Measurements from ENCODE around the gene TRAK2. TPM values are rescaled to one million over a fixed set of nuclear protein-coding genes. Genes with fewer than 3 reads are reported as not detected.
A peak's percentile ranks its signal among the peaks of the same experiment; 100 is the strongest.
"Not testable (repeated sequence)": the region's sequence is repeated elsewhere in the genome, so short reads cannot be mapped to it uniquely, and the experiment has no call there.

The TRAK2 gene
- total RNA-seq, 1 donor from 2014 or later = 11.2 TPM

GRCh38 chr2:201432038-201432620 lies 19.1 kb downstream of the TRAK2 start:
- DNase-seq (ENCODE audit: low read depth) = no peak
- no peak overlapping the region for H3K4me3 ChIP-seq (ENCODE audit: low read depth, low read length)
- no peak for TF ChIP-seq CTCF (conservative IDR thresholded peaks at IDR 0.05; ENCODE audit: low read depth, low read length)

DNA sequence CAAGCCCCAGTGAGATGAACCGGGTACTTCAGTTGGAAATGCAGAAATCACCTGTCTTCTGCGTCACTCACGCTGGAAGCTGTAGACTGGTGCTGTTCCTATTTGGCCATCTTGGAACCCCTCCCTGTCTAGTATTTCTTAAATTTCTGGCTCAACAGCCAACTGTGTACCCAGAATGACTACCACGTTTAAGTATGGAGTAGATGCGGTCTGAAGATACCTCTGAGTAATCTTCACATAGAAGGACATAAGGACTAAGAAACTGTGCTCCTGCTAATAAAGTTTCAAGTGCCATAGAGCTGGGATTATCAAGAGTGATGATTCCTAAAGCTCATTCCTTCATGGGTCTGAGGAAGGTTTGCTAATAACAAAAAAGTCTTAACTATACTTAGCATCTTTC lies 20.4 kb downstream of the TRAK2 start:
- no peak overlapping the region for H3K4me3 ChIP-seq (ENCODE audit: low read depth, low read length)
- no peak for DNase-seq (ENCODE audit: low read depth)
- TF ChIP-seq CTCF (conservative IDR thresholded peaks at IDR 0.05; ENCODE audit: low read depth, low read length) = no peak

- not testable (repeated sequence) for DNase-seq (ENCODE audit: low read depth); H3K4me3 ChIP-seq (ENCODE audit: low read depth, low read length)
These were observed 20.9 kb downstream of the TRAK2 start for GRCh38 chr2:201430322-201430721.

DNA sequence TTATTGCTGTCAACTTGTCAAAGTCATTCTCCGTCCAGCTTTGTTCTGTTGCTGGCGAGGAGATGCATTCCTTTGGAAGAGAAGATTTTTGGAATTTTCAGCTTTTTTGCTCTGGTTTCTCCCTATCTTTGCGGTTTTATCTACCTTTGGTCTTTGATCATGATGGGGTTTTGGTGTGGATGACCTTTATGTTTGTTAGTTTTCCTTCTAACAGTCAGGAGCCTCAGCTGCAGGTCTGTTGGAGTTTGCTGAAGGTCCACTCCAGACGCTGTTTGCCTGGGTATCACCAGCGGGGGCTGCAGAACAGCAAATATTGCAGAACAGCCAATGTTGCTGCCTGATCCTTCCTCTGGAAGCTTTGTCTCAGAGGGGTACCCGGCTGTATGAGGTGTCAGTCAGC lies 21.4 kb downstream of the TRAK2 start:
- not testable (repeated sequence) for H3K4me3 ChIP-seq (ENCODE audit: low read depth, low read length); DNase-seq (ENCODE audit: low read depth)

GRCh38 chr2:201428366-201428765 lies 22.9 kb downstream of the TRAK2 start:
- not testable (repeated sequence) for DNase-seq (ENCODE audit: low read depth); H3K4me3 ChIP-seq (ENCODE audit: low read depth, low read length)

- no peak for TF ChIP-seq CTCF (conservative IDR thresholded peaks at IDR 0.05; ENCODE audit: low read depth, low read length)
- no peak overlapping the region for H3K4me3 ChIP-seq (ENCODE audit: low read depth, low read length)
- no peak for DNase-seq (ENCODE audit: low read depth)
These were observed 25.3 kb downstream of the TRAK2 start for GRCh38 chr2:201425952-201426351.

GRCh38 chr2:201420442-201421113 lies 30.7 kb downstream of the TRAK2 start:
- H3K4me3 ChIP-seq (ENCODE audit: low read depth, low read length) = no peak overlapping the region
- no peak for TF ChIP-seq CTCF (conservative IDR thresholded peaks at IDR 0.05; ENCODE audit: low read depth, low read length)
- DNase-seq (ENCODE audit: low read depth) = peak; percentile 83

DNA sequence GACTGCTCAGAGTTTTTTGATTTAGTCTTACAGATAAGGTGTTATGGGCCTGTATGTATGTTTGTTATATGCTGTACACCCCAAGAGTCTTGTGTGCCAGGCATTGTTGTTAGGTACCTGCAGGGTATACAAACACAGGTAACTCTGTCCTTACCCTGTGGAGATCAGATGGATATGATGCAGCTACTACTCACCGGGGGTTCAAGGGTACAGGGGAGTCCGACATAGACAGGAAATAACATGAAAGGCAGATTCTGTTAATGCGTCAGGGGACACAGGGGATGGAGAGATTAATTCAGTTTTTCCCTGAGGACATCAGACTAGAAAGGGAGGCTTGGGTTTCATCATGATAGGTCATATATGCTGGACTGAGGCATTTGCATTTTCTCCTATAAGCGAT lies 31.3 kb downstream of the TRAK2 start:
- no peak overlapping the region for H3K4me3 ChIP-seq (ENCODE audit: low read depth, low read length)
- TF ChIP-seq CTCF (conservative IDR thresholded peaks at IDR 0.05; ENCODE audit: low read depth, low read length) = no peak
- no peak for DNase-seq (ENCODE audit: low read depth)

Data from epithelial cell of proximal tubule (primary cell).